Measurements from ENCODE around the gene NOD1.
"Not testable (repeated sequence)": the region's sequence is repeated elsewhere in the genome, so short reads cannot be mapped to it uniquely, and the experiment has no call there.

Gene NOD1, protein sequence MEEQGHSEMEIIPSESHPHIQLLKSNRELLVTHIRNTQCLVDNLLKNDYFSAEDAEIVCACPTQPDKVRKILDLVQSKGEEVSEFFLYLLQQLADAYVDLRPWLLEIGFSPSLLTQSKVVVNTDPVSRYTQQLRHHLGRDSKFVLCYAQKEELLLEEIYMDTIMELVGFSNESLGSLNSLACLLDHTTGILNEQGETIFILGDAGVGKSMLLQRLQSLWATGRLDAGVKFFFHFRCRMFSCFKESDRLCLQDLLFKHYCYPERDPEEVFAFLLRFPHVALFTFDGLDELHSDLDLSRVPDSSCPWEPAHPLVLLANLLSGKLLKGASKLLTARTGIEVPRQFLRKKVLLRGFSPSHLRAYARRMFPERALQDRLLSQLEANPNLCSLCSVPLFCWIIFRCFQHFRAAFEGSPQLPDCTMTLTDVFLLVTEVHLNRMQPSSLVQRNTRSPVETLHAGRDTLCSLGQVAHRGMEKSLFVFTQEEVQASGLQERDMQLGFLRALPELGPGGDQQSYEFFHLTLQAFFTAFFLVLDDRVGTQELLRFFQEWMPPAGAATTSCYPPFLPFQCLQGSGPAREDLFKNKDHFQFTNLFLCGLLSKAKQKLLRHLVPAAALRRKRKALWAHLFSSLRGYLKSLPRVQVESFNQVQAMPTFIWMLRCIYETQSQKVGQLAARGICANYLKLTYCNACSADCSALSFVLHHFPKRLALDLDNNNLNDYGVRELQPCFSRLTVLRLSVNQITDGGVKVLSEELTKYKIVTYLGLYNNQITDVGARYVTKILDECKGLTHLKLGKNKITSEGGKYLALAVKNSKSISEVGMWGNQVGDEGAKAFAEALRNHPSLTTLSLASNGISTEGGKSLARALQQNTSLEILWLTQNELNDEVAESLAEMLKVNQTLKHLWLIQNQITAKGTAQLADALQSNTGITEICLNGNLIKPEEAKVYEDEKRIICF

DNA sequence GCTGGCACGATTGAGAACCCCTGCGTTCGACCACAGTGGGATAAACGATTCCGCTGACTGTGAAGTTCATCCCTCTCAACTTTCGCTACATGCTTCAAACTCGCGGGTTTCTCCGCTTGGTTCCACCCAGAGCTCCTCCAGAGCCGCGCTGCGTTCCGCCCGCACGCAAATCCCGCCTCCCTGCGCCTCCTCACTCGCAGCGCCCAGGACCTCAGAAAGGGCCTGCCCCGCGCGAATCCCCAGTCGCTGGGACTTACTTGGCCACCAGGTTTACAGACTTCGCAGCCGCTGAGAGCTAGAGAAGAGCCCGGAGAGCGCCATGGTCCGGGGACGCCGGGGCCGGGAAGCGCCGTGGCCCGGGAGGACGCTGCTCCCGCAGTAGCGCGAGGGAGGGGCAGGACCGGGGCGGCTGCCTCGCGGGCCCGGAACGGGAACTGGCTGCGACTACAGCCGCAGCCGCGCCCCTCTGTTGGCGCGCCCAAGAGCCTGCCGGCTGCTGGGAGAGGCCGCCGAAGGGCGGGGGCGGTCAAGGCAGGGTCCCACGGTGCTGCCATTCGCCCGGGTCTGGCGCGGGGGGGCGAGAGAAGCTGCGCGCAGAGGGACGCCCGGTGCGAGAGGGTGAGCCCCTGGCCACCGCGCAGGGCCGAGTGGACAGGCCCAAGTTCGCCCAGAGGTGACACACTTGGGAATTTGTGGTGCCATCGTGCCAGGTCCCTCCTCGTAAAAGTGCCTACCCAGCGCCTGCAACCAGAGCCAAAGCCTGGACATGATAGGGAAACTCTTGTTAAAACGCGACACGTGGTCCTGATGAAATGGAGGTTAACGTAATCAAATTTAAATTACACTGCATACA, at the start of gene NOD1:
Gene NOD1 (minus strand): TSS at position 436 of the 853 bp plus-strand sequence. CDS start 21,863 bp downstream, outside the sequence.
- DNase-seq: peak; percentile 52

DNA sequence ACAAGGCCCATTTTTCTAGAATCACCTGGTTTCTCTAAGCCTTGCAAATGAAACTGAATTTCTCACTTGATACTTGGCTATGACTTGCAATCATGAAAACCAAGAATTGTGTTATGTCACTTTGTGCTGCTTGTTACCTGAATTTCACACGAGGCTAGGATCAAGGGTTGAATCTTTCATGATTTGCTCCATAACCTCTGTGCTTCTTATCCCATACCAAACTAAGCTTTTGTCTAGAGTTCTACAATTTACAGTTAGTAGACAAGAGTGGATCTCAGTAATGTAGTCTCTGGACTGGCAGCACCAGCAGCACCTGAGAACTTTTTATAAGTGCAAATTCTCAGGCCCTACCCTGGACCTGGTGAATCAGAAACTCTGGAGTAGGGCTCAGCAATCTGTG, 48.7 kb upstream of the NOD1 start:
- DNase-seq: not testable (repeated sequence)

DNA sequence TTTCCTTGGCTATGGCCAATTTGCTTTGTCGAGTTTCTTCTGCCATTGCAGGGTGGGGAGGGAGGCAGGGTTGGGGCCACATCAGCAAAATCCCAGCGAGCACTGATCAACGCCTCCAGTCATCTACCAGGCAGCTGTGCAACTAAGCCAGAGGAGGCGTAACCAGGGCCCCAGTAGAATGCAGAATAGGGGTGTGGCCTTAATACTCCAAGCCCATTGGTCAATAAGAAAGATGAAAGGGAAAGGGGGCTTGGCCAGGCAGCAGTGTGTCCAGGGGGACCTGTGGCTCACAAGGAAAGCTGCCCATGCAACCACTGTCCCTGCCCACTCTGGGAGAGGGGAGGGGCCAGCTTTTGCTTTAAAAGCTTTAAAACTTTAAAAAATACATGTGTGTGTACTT, 47.6 kb upstream of the NOD1 start:
- DNase-seq: no peak

DNA sequence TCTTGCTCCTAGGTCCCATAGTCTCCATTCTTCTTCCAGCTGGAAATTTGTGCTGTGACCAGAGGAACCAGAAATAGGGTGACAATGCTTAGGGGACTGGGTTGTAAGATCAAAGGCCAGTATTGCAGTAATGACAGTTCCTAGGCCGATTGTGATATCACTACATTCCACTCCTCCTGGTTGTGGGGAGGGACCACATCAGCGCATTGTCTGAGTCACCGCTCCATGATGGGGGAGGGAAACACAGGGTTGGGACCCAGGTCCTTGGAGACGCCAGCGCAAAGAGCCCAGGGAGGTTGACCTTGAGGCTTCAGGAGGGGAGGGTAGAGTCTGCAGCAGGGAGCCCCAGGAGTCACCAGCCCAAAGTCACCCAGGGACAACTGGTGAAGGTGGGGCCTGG, 46.8 kb upstream of the NOD1 start:
- DNase-seq: no peak

DNA sequence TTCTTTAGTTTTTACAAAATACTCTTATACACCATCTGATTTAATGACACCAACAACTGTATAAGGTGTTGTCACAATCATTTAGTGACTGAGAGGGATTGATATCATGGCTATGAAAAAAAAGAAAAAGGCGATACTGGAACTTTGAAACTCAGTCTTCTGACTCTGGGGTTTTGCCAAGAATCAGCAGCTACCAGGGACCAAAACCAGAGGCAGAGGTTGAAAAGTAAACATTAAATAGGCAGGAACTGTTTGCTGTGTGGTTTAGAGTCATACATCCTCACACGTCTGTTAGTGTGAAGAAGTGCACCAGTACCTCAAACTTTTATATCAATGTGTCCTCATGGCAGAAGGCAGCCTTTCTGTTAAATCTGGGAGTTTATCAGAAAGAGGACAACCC, 46.0 kb upstream of the NOD1 start:
- no peak for DNase-seq

DNA sequence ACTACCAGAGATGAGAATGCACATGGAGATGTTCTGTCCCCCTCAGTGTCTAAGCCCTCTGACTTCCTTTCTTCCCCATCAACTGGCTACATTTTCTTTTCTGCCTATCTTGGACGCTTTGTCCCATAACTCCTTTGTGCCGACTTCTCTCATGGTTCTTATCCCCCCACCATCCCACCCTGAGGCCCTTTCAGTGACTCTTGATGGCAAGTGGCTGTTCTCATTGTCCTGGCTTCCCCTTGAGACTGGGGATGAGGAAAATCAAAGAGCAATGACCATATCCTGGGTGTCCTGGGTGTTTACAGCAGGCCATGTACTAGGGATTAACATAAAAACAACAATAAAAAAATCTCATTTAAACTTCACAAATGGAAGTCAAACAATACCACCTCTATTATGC, 44.9 kb upstream of the NOD1 start:
- DNase-seq: no peak

DNA sequence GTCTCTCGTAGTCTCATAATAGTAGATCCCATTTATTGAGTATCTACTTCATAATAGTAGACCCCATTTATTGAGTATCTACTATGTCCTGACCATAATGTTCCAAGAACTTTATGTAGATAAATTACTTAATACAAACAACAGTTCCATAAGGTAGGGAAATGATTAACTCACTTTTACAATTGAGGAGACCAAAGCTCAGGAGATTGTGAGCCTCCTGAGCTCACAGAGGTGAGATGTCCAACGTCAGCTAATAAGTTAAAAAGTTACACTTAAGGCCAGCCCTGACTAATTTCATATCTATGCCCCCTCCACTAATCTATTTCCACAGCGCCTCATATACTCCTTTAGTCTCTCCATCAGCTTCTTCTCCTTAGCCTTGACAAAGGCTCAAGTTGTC, 43.6 kb upstream of the NOD1 start:
- DNase-seq: no peak

DNA sequence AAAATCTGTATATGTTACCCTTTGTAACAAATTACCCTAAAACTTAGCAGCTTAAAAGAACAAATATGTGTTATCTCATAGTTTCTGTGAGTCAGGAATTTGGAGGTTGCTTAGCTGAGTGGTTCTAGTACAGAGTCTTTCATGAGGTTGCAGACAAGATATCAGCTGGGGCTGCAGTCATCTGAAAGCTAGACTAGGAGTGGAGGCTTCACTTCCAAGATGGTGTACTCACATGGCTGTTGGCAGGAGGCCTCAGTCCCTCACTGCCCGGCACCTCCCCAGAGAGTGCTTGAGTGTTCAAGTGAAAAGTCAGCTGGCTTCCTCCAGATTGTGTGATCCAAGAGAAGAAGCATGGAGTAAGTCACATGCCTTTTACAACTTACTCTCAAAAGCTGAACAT, 42.9 kb upstream of the NOD1 start:
- no peak for DNase-seq

DNA sequence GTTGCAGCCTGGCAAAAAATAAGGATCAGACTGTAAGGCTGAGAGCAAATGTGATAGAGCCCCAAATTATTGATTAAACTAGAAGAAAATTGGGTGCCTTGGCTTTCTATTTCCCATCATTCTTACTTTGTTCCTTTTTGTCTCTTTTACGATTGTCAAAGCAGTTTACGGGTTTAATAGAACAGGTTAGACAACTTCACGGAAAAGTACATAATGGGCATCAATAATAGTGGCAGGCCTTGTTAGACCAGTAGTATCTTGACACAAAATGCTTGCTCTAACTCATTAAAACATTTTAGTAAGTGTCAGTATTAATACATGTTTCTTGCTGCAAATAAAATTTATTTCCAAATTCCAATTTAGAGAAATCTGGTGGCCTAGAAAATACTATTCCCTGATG, 40.5 kb upstream of the NOD1 start:
- no peak for DNase-seq

DNA sequence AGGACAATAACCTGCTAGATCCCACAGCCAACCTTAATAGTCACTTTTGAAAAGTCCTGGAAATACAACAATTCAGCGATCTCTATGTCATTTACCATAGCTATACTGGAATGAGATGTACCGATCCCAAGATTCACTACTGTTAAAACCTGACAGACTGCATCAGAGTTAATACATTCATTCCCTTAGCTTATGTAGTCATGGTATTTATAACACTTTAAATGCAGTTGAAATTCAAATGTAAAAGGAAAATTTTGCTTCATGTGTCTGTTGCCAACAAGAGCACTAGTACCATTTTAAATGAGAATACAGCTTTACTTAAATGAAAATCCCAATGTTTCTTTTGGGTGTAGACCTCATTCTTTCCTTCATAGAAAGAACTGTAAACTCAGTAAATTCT, 37.2 kb upstream of the NOD1 start:
- no peak for DNase-seq

DNA sequence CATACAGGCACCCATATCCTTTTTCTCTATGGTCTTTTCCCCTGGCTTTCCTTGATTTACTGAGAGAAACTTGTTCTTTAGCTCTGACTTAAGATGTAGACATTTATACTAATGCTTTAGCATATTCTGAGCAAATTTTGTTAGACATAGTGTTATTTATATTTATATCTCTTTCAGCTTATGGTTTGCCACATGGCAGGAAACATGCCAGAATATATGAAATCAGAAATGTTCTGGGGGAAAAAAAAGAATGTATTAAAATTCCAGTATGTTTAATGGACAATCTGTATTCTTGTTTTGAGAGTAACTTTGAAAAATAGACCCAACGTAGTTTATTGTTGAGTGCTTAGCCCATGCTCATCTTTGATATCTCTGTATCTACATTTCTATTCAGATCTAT, 36.2 kb upstream of the NOD1 start:
- DNase-seq: no peak

DNA sequence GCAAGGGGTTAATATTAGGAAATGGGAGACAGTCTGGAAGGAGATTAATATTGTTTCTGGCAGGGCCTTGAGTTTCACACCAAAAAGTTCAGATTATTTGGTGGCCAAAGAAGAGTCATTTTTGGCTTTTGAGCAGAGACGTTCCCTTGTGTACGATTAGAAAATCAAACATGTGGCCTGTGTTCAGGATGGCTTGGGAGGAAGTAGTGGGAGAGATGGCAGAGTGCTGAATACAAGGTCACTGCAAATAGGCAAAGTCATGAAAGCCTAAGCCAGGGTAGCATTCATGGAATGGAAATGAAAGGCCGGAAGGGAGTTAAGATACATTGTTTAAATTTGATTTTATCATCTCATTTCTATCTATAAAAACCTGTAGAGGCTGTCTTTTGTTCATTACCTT, 35.6 kb upstream of the NOD1 start:
- no peak for DNase-seq

DNA sequence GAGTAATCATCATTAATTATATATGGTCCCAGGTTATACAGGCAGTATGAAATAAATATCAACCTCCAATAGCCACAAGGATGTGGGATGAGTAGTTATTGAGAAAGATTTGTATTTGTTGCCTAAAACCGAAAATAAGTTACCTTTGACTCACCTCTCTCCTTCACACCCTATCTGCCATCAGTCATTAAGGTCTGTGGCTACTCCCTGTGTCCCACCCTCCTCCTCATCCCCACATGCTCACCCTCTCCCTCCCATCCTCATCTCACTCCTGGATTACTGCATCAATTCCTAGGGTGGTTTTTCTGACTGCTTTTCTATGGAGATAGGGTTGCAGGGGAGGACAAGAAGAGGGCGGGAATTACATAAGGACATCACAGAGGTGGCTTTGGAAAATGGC, 35.2 kb upstream of the NOD1 start:
- no peak for DNase-seq

DNA sequence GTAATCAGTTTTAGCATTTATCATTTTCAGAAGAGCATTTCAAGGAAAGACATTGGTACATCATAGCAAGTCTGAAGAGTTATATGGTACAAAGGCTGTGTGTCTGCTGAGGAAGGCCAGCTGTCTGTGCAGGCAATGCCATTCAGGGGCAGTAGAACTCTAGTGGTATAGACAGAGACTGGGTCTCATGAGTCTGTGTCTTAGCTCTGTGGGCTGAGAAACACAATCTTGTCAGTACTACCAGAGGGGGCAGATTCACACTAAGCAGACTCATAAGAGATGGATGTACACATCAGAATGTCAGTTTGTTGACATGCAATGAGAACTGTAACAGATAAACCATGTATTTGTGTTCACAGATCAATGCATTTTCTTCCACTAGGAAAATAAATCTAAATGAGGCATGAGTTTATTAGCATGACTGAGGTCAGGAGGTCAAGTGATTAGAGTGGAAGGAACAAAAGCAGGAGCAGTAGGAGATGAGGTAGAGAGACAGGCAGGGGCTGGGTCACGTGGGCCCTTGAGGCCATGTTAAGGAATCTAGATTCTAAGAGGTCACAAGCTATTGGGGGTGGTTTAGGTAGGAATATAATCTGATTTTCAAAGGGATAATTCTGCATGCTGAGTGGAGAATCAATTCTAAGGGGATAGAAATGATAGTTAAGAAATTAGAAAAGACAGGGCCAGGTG, 33.5 kb upstream of the NOD1 start:
- DNase-seq: no peak

DNA sequence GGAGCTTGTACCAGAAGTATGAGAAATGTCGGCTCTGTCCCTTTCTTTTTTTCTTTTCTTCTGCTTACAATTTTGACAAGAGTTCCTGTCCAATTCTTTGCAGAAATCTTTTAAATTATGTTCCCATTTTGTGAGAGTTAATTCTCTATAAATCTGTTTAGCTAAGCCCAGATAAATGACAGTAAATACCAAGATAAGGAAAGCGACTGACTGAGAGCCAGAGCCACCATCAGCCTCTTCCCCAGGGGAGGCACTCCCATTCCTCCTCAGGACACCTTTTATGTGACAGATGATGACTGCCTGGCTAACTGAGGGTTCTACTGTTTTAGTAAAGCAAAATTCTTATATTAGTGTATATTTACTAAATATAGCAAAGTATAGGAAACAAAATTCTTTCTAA, 32.9 kb upstream of the NOD1 start:
- DNase-seq: no peak

DNA sequence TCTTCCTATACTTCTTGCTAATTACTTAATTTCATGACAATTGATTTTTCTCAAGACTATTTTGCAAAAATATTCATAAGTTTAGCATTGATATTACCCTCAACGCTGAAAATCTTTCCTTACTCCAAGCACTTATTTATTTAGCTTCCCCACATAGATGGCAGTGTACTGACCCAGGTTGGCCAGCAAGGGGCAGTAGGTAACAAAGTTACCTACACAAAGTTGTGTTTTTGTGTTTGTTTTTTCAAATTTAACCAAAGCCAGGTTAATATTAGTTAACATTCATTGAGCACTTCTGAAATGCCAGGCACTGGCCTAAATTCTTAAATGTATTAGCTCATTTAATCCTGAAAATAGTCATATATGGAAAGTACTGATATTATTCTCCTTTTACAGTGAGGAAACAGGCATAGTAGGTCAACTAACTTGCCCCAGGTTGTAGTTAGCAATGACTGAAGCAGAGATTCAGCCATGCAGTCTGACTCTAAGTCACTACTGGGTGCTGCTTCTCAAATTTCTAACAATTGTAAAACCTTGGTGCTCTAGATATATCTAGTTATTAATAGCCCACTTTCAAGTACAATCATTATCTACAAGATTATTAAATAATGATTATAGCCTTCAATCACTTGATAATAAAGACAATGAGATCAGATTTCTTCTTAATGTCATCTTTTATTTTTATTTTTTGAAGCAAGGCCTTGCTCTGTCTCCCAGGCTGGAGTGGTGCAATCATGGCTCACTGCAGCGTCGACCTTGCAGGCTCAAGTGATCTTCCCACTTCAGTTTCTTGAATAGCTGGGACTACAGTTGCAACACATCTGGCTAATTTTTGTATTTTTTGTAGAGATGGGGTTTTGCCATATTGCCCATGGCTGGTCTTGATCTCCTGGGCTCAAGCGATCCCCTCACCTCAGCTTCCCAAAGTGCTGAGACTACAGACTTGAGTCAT, 31.8 kb upstream of the NOD1 start:
- no peak for DNase-seq

DNA sequence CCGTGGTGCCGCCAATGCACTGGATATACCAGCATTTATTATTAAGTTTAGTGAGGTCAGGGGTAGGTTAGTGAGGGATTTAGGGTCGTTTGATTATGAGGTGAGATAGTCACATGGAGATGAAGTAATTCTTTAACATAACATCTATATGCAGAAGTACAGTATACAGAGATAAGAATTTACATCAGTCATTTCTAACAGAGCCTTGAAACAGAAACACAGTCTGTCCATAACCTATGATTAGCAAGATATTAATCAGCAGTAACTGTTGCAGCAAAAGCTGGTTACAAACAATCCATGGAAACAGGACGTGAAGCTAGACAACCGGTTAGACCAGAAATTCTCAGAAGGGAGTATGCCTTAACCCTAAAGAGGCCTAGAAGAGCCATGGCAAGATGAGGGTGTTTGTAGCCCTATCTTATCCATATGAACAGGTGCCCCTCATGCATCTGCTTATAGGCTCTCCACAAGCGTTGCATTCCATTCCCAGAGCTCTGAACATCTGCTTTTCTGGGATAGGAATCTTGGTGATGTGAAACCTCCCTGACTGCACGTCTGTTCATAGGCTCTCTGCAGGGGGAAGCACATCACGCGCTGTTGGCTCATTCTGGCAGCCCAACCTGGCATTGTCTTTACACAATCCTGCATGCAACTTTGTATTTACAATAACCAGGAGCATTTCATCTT, 30.7 kb upstream of the NOD1 start:
- DNase-seq: not testable (repeated sequence)

DNA sequence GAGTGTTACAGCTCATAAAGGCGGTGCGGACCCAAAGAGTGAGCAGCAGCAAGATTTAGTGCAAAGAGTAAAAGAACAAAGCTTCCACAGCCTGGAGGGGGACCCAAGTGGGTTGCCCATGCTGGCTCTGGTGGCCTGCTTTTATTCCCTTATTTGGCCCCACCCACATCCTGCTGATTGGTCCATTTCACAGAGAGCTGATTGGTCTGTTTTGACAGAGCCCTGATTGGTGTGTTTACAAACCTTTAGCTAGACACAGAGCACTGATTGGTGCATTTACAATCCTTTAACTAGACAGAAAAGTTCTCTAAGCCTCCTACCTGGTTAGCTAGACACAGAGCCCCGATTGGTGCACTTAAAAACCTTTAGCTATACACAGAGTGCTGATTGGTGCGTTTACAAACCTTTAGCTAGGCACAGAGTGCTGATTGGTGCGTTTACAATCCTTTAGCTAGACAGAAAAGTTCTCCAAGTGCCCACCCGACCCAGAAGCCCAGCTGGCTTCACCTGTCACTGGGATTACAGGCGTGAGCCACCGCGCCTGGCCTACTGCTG, 28.8 kb upstream of the NOD1 start:
- DNase-seq: not testable (repeated sequence)

DNA sequence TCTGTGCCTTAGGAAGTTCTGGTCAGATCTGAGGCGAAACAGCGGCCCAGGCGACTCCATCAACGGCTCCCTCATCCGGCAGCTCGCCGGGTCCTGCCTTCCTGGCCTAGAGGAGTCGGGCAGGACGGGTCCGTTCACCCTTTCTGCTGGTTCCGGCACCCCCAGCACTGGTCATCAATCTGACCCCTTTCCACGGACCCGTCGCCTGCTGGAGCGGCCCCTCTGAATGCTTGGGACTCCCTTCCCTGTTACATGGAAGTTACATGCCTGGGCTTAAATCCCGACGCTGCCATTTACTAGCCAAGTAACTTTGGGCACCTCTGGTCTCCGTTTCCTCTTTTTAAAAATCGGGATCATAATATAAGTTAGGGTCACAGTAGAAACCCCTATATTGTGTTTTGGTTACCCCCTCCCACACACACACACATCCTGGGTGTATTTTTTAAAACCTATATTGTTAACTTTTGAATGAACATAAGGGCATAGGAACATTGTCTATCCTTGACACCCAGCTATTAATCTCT, 26.7 kb upstream of the NOD1 start:
- no peak for DNase-seq
